HG03571 (cell line): Measurements from ENCODE around the gene GABRG2.

Experiments
- ATAC-seq: cut with Tn5 transposase; IDR thresholded peaks from one replicate; pipeline ENCODE4 v1.9.1; 2021; ENCODE audit not compliant: unreplicated experiment

Gene GABRG2

GRCh38 chr5:162189719-162190118, 122.1 kb downstream of the GABRG2 start:
- no peak for ATAC-seq

- ATAC-seq: no peak
Measured at GRCh38 chr5:162193012-162193411, 125.4 kb downstream of the GABRG2 start.

- ATAC-seq: no peak
Measured at GRCh38 chr5:162196351-162196750, 128.8 kb downstream of the GABRG2 start.

GRCh38 chr5:162202285-162202880, 134.8 kb downstream of the GABRG2 start:
- ATAC-seq: no peak
